MCF 10A (cell line): ENCODE measurements around the gene ETS2. TPM values are rescaled to one million over a fixed set of nuclear protein-coding genes. Genes with fewer than 3 reads are reported as not detected.

ENCODE experiments used
- BruUV-seq: library from RNA; stranded (reverse); fragments of 400-500 nt; replicated peaks from 2 replicates; lab custom pipeline; 2021; lab: Mats Ljungman, UMichigan
- CTCF ChIA-PET: fragments of 300-600 bp; sonication (Branson Sonifier 250); formaldehyde crosslinking; extraction: SDS; loops from one replicate; lab custom pipeline; 2021; ENCODE audit warnings: antibody characterized with exemption, inconsistent platforms; lab: Yijun Ruan, JAX
- POLR2A ChIA-PET: fragments of 300-600, 350-650 bp; sonication (Branson Sonifier 250); formaldehyde crosslinking; extraction: SDS; loops from one replicate; lab custom pipeline; 2020; ENCODE audit warnings: antibody characterized with exemption, inconsistent platforms; lab: Yijun Ruan, JAX
- DNase-seq: peaks from one replicate; pipeline ENCODE4 v3.0.0-alpha.2; 2018; ENCODE audit not compliant: unreplicated experiment
- H3K27ac Mint-ChIP-seq: one replicate; pipeline ENCODE4 v1.8.0; 2022; ENCODE audit warnings: mild to moderate bottlenecking, low read depth, mixed read lengths; ENCODE audit not compliant: unreplicated experiment
- H3K27me3 Mint-ChIP-seq: one replicate; pipeline ENCODE4 v1.8.0; 2022; ENCODE audit warnings: mixed read lengths; ENCODE audit not compliant: insufficient read depth, unreplicated experiment
- H3K36me3 Mint-ChIP-seq: one replicate; pipeline ENCODE4 v1.8.0; 2022; ENCODE audit warnings: mild to moderate bottlenecking, moderate library complexity, mixed read lengths; ENCODE audit not compliant: insufficient read depth, unreplicated experiment
- H3K4me1 Mint-ChIP-seq: one replicate; pipeline ENCODE4 v1.8.0; 2022; ENCODE audit warnings: mixed read lengths; ENCODE audit not compliant: insufficient read depth, unreplicated experiment
- H3K4me3 Mint-ChIP-seq: one replicate; pipeline ENCODE4 v1.8.0; 2022; ENCODE audit warnings: mild to moderate bottlenecking, moderate library complexity, mixed read lengths; ENCODE audit not compliant: unreplicated experiment
- H3K9me3 Mint-ChIP-seq: one replicate; pipeline ENCODE4 v1.8.0; 2022; ENCODE audit warnings: mixed read lengths; ENCODE audit not compliant: unreplicated experiment
- CTCF ChIP-seq: fragments of 200-600 bp; IDR thresholded peaks from one replicate; pipeline ENCODE4 v1.8.0; 2022; ENCODE audit warnings: antibody characterized with exemption, mild to moderate bottlenecking; ENCODE audit not compliant: unreplicated experiment
- intact Hi-C: fragments of 100-400 bp; cut with micrococcal nuclease; formaldehyde crosslinking; loops from 2 replicates; pipeline ENCODE4 v1.14.1; 2022
- total RNA-seq: library from RNA; stranded (reverse); gene quantifications from 2 replicates; pipeline ENCODE4 v1.2.3, GENCODE V29; 2022

ETS2 gene
- total RNA-seq, 1 experiment from 2014 or later, result 109 TPM

- Mint-ChIP-seq H3K4me3 (no peak overlapping the region), H3K36me3 (peaks cover 7% of the 10 kb centered on the region), H3K9me3 (peaks cover 7% of the 10 kb centered on the region), H3K27ac (peak overlapping the region; percentile 40), H3K27me3 (no peaks in the 10 kb centered on the region), H3K4me1 (peaks cover 40% of the 10 kb centered on the region)
- BruUV-seq, result TSS peak; percentile 81
- ChIA-PET POLR2A (interaction anchor here (0.7 to 3.7 kb wide), 26 partner anchors 10 to 284 kb away, joined by 3 to 37 read pairs (median 6); partner anchors contain the start of gene ETS2), CTCF (interaction anchor here (0.6 to 2.0 kb wide), 3 partner anchors 12 to 134 kb away, joined by 3 to 6 read pairs (median 3); no protein-coding TSS in a partner anchor)
- no peak for DNase-seq
- intact Hi-C loops, result loop anchor here (5.0 kb wide), 1 partner anchor 60 kb away; no protein-coding TSS in a partner anchor
- no peak for TF ChIP-seq CTCF
These were observed 47.0 kb downstream of the ETS2 start for GRCh38 chr21:38852708-38853107.

- no TSS peak for BruUV-seq
- intact Hi-C loops, result loop anchor here (5.0 kb wide), 1 partner anchor 59 kb away; no protein-coding TSS in a partner anchor
These were observed 47.7 kb downstream of the ETS2 start for GRCh38 chr21:38853421-38853919.

GRCh38 chr21:38857152-38857825 lies 51.6 kb downstream of the ETS2 start:
- no peak for DNase-seq
- no peaks in the 10 kb centered on the region for H3K27me3 Mint-ChIP-seq
- peaks cover 11% of the 10 kb centered on the region for H3K36me3 Mint-ChIP-seq
- POLR2A ChIA-PET, result interaction anchor here (0.9 to 1.1 kb wide), 3 partner anchors 12 to 18 kb away, joined by 3 to 4 read pairs (median 4); no protein-coding TSS in a partner anchor
- BruUV-seq, result no TSS peak
- H3K4me1 Mint-ChIP-seq, result peaks cover 35% of the 10 kb centered on the region
- CTCF ChIA-PET, result no interaction called here
- no peak overlapping the region for H3K4me3 Mint-ChIP-seq
- intact Hi-C loops, result no loop called here
- H3K9me3 Mint-ChIP-seq, result no peaks in the 10 kb centered on the region
- H3K27ac Mint-ChIP-seq, result no peak overlapping the region
- no peak for TF ChIP-seq CTCF

More at GRCh38 chr21:38853421-38853919, 47.7 kb downstream of the ETS2 start:
- CTCF ChIA-PET, result interaction anchor here (1.1 to 2.0 kb wide), 2 partner anchors 13 to 133 kb away, joined by 3 to 6 read pairs; no protein-coding TSS in a partner anchor
- peaks cover 7% of the 10 kb centered on the region for H3K36me3 Mint-ChIP-seq
- peaks cover 34% of the 10 kb centered on the region for H3K4me1 Mint-ChIP-seq
- peak overlapping the region; percentile 40 for H3K27ac Mint-ChIP-seq
- DNase-seq, result peak; percentile 99
- no peak overlapping the region for H3K4me3 Mint-ChIP-seq
- no peaks in the 10 kb centered on the region for H3K27me3 Mint-ChIP-seq
- TF ChIP-seq CTCF, result no peak
- peaks cover 7% of the 10 kb centered on the region for H3K9me3 Mint-ChIP-seq
- POLR2A ChIA-PET, result interaction anchor here (0.6 to 3.7 kb wide), 24 partner anchors 11 to 997 kb away, joined by 3 to 37 read pairs (median 6); no protein-coding TSS in a partner anchor
